ENCODE measurements around the gene EIF2B2.

EIF2B2 gene

GRCh38 chr14:75023108-75023507 lies 20.4 kb downstream of the EIF2B2 start:
- ATAC-seq, result no peak
- TF ChIP-seq SNAI2 (CRISPR knock-in tag; IDR thresholded peaks at IDR 0.05) (no peak), ZNF565 (CRISPR knock-in tag; conservative IDR thresholded peaks at IDR 0.05; ENCODE audit: low read depth) (no peak), GLIS3 (CRISPR knock-in tag; IDR thresholded peaks at IDR 0.05) (no peak), ISL1 (CRISPR knock-in tag; IDR thresholded peaks at IDR 0.05) (no peak)

DNA sequence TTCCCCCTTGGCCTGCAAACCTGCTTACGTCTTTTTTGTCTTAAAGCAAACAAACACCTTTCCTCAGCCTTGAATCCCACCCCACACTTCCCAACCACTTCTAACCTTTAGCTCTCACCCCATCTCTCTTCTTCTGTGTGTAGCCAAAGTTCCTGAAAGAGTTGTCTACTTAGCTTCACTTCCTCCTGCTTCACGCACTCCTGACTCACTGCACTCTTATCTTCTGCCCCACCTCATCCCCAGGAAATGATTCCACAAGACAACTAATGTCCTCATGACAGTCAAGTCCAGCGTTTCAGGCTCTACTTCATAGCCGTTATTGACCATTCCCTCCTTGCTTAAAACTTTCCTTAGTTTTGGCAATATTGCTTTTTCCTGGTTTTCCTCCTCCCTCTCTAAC lies 22.4 kb downstream of the EIF2B2 start:
- no peak for ATAC-seq
- TF ChIP-seq TCF4 (CRISPR knock-in tag; IDR thresholded peaks at IDR 0.05; ENCODE audit: borderline replicate concordance) (no peak), ESRRG (CRISPR knock-in tag; IDR thresholded peaks at IDR 0.05) (no peak), POU6F1 (CRISPR knock-in tag; IDR thresholded peaks at IDR 0.05; ENCODE audit: borderline replicate concordance, low read depth) (no peak), ISL1 (CRISPR knock-in tag; IDR thresholded peaks at IDR 0.05) (no peak)

DNA sequence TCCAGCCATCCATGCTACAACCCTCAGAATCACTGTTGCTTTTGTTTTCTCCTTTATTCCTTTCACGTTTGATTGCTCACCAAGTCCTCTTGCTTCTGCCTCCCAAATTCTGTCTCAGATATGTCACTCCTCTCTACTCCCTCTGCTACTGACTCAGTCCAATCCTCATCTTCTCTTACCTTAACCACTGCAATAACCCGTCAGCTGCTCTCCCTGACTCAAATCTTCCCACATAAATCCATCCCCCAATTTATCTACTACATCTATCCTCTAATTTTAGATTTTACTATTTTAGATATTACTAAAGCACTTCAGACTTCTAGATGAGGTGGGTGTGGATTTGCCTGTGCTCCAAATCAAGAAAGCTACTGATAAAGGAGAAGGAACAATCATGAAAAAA lies 23.2 kb downstream of the EIF2B2 start:
- TF ChIP-seq PPARA (CRISPR knock-in tag; IDR thresholded peaks at IDR 0.05; ENCODE audit: borderline replicate concordance), result no peak
- TF ChIP-seq ZC3H10 (CRISPR knock-in tag; IDR thresholded peaks at IDR 0.05), result no peak
- no peak for TF ChIP-seq ZFP3 (CRISPR knock-in tag; IDR thresholded peaks at IDR 0.05)
- no peak for TF ChIP-seq TCF4 (CRISPR knock-in tag; IDR thresholded peaks at IDR 0.05; ENCODE audit: borderline replicate concordance)
- TF ChIP-seq CSDC2 (CRISPR knock-in tag; IDR thresholded peaks at IDR 0.05), result no peak
- TF ChIP-seq ZNF565 (CRISPR knock-in tag; conservative IDR thresholded peaks at IDR 0.05; ENCODE audit: low read depth), result no peak
- no peak for TF ChIP-seq GLIS3 (CRISPR knock-in tag; IDR thresholded peaks at IDR 0.05)
- no peak for TF ChIP-seq ARNTL (CRISPR knock-in tag; IDR thresholded peaks at IDR 0.05; ENCODE audit: borderline replicate concordance, low read depth)
- TF ChIP-seq CSRNP3 (CRISPR knock-in tag; IDR thresholded peaks at IDR 0.05), result no peak
- ATAC-seq, result no peak

GRCh38 chr14:75030147-75030546 lies 27.4 kb downstream of the EIF2B2 start:
- TF ChIP-seq, protein P1, sequence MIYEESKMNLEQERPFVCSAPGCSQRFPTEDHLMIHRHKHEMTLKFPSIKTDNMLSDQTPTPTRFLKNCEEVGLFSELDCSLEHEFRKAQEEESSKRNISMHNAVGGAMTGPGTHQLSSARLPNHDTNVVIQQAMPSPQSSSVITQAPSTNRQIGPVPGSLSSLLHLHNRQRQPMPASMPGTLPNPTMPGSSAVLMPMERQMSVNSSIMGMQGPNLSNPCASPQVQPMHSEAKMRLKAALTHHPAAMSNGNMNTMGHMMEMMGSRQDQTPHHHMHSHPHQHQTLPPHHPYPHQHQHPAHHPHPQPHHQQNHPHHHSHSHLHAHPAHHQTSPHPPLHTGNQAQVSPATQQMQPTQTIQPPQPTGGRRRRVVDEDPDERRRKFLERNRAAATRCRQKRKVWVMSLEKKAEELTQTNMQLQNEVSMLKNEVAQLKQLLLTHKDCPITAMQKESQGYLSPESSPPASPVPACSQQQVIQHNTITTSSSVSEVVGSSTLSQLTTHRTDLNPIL (CRISPR knock-in tag; IDR thresholded peaks at IDR 0.05; ENCODE audit: low read depth), result no peak
- TF ChIP-seq TCF4 (CRISPR knock-in tag; IDR thresholded peaks at IDR 0.05; ENCODE audit: borderline replicate concordance) (no peak), ZC3H10 (CRISPR knock-in tag; IDR thresholded peaks at IDR 0.05) (no peak), CSRNP3 (CRISPR knock-in tag; IDR thresholded peaks at IDR 0.05) (no peak), ZNF8 (CRISPR knock-in tag; IDR thresholded peaks at IDR 0.05) (no peak), POU6F1 (CRISPR knock-in tag; IDR thresholded peaks at IDR 0.05; ENCODE audit: borderline replicate concordance, low read depth) (no peak), ARNTL (CRISPR knock-in tag; IDR thresholded peaks at IDR 0.05; ENCODE audit: borderline replicate concordance, low read depth) (no peak), ZFP3 (CRISPR knock-in tag; IDR thresholded peaks at IDR 0.05) (no peak), ZNF565 (CRISPR knock-in tag; conservative IDR thresholded peaks at IDR 0.05; ENCODE audit: low read depth) (no peak), ESRRG (CRISPR knock-in tag; IDR thresholded peaks at IDR 0.05) (no peak), OSR1 (CRISPR knock-in tag; IDR thresholded peaks at IDR 0.05) (no peak), RARB (CRISPR knock-in tag; IDR thresholded peaks at IDR 0.05) (no peak), ZNF70 (CRISPR knock-in tag; IDR thresholded peaks at IDR 0.05) (no peak), ZFP30 (CRISPR knock-in tag; IDR thresholded peaks at IDR 0.05) (no peak)
- TF ChIP-seq, protein P2, sequence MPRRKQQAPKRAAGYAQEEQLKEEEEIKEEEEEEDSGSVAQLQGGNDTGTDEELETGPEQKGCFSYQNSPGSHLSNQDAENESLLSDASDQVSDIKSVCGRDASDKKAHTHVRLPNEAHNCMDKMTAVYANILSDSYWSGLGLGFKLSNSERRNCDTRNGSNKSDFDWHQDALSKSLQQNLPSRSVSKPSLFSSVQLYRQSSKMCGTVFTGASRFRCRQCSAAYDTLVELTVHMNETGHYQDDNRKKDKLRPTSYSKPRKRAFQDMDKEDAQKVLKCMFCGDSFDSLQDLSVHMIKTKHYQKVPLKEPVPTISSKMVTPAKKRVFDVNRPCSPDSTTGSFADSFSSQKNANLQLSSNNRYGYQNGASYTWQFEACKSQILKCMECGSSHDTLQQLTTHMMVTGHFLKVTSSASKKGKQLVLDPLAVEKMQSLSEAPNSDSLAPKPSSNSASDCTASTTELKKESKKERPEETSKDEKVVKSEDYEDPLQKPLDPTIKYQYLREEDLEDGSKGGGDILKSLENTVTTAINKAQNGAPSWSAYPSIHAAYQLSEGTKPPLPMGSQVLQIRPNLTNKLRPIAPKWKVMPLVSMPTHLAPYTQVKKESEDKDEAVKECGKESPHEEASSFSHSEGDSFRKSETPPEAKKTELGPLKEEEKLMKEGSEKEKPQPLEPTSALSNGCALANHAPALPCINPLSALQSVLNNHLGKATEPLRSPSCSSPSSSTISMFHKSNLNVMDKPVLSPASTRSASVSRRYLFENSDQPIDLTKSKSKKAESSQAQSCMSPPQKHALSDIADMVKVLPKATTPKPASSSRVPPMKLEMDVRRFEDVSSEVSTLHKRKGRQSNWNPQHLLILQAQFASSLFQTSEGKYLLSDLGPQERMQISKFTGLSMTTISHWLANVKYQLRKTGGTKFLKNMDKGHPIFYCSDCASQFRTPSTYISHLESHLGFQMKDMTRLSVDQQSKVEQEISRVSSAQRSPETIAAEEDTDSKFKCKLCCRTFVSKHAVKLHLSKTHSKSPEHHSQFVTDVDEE (CRISPR knock-in tag; IDR thresholded peaks at IDR 0.05), result no peak
- no peak for ATAC-seq

Measured in SK-N-SH treated with all-trans-retinoic acid at 6 μM for 48 hours (cell line).